Cardiac septum (tissue), 1 donor: ENCODE measurements around the gene ATP2B2. TPM values are rescaled to one million over a fixed set of nuclear protein-coding genes. Genes with fewer than 3 reads are reported as not detected.

ENCODE experiments used
- DNase-seq: peaks from one replicate; pipeline ENCODE4 v3.0.0-alpha.2; 2020; ENCODE audit warnings: low spot score
- intact Hi-C: fragments of 100-400 bp; cut with DNase I; formaldehyde crosslinking; loops from one replicate; pipeline ENCODE4 v1.14.0; 2022
- total RNA-seq: library from RNA; stranded (reverse); fragmentation: NEBNext Ultra II Directional; extraction: Animal tissue kit (Norgen Biotek cat#: 25700); gene quantifications from one replicate; pipeline ENCODE4 v1.2.1, GENCODE V29; 2021
- donor health status: DM: no; HTN: no; CAD: no.

Gene ATP2B2
- total RNA-seq, 1 donor from 2014 or later: 0.13 TPM

GRCh38 chr3:10358309-10358980, 146.9 kb downstream of the ATP2B2 start:
- intact Hi-C loops: no loop called here
- no peak for DNase-seq

- no peak for DNase-seq
Measured at GRCh38 chr3:10357592-10358308, 147.6 kb downstream of the ATP2B2 start.

DNA sequence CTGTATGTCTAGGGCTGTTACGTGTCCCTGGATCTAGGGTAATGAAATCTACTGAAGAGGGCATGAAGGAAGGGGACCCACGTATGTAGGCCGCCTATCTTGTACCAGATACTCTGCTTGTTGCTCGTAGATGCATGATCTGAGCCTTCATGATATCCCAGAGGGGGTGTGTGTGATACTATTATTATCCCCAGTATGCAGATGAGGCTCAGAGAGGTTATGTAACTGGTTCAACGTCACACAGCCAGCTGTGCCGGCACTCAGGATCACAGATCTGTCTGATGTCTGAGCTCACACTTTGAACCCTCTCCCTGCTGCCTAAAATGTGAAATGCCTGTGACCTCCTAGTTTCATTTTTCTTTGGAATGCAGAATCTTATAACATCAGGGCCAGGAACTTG, 148.3 kb downstream of the ATP2B2 start:
- intact Hi-C loops: no loop called here
- no peak for DNase-seq

More at GRCh38 chr3:10357592-10358308, 147.6 kb downstream of the ATP2B2 start:
- intact Hi-C loops: no loop called here

DNA sequence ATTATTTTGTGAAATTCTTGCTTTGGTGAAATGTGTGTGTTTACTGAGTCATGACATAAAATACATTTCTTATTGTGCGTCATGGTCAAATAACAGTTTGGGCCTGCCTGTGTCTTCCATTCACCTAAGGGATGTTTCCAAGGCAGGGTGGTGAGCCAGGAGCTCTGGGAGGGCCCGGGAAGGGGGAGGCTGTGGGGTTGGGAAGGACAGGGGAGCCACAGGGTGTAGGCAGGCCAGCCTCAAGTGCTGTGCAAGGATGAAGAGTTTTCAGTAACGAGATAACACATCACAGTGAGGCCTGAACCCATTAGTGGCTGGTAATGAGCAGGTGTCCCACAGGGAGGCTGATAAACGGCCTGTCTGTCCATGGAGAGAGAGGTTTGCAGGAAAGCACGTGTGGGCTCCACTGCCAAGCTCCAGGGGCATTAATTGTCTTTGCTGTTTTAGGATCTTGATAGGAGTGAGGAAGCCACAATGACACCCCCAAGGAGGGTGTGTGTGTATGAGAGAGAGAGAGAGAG, 148.9 kb downstream of the ATP2B2 start:
- intact Hi-C loops: no loop called here
- no peak for DNase-seq

GRCh38 chr3:10354361-10355015, 150.9 kb downstream of the ATP2B2 start:
- intact Hi-C loops: no loop called here
- no peak for DNase-seq

GRCh38 chr3:10353661-10354360, 151.6 kb downstream of the ATP2B2 start:
- intact Hi-C loops: no loop called here
- DNase-seq: no peak

GRCh38 chr3:10353160-10353559, 152.2 kb downstream of the ATP2B2 start:
- no peak for DNase-seq
- intact Hi-C loops: no loop called here

GRCh38 chr3:10352146-10352911, 153.1 kb downstream of the ATP2B2 start:
- intact Hi-C loops: no loop called here
- no peak for DNase-seq

GRCh38 chr3:10351013-10351735, 154.2 kb downstream of the ATP2B2 start:
- DNase-seq: no peak
- intact Hi-C loops: no loop called here

DNA sequence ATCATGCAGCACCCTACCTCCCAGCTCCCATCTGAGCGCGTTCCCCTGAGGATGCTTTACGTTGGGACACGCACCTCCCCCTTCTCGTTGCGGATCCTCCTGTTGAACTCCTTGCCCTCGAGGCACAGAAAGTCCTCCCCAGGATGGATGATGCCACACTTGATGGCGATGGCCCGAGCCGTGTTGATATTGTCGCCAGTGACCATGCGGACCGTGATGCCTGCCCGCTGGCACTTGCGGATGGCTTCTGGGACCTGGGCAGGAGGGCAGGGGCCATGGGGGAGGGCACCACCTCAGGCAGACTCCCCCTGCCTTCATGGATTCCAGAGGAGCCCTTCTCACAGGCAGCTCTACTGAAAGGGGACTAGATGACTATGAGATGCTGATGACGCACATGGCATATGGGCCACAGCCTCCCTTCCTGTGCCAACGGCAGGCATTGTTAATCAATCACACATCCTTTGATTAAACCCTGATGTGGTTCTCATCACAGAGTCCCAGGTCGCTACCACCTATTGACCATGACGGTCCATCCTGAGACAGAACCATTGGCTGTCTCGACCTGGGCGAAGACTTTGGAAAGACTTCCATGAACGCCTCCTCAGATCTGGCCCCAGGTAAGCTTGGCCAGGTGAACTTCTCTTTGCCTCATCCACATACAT, 154.9 kb downstream of the ATP2B2 start:
- intact Hi-C loops: no loop called here
- DNase-seq: no peak

- no peak for DNase-seq
- intact Hi-C loops: no loop called here
Measured at GRCh38 chr3:10349801-10350200, 155.6 kb downstream of the ATP2B2 start.

GRCh38 chr3:10348404-10348721, 157.0 kb downstream of the ATP2B2 start:
- intact Hi-C loops: no loop called here
- no peak for DNase-seq

DNA sequence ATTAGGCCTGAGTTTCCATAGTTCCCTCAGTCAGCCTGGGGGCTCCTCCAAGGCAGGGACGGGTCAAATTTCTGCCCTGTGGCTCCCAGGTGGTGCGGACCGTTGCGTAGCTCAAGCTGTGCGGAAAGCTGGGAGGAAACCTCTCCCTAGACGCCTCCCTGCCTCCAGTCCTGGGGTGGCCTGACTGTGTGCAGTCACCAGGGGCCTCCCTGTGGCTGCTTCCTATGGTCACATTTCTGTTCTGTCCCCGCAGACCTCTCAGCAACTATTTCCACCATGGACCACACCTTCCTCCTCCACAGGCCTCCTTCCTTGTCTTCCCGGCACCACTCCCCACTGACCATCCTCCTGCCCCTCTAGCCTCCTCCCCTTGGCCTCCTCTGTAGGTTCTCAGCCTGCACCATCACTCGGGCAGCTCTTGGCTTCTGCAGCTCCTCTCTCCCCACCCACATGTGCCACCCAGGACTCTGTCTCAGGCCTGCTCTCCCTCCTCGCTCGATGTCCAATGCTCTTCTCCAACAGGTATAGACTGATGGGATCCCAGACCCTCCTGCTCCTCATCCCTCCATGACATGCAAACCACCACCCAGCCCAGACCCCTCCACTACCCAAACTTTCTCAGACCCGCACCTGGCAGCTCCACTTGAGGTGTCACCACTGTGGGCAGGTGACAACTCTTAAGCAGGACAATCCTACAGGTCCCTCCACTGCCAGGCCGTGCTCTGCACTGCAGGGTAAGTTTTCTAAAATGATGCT, 157.6 kb downstream of the ATP2B2 start:
- intact Hi-C loops: no loop called here
- DNase-seq: no peak

GRCh38 chr3:10345911-10346310, 159.5 kb downstream of the ATP2B2 start:
- DNase-seq: no peak
- intact Hi-C loops: no loop called here

DNA sequence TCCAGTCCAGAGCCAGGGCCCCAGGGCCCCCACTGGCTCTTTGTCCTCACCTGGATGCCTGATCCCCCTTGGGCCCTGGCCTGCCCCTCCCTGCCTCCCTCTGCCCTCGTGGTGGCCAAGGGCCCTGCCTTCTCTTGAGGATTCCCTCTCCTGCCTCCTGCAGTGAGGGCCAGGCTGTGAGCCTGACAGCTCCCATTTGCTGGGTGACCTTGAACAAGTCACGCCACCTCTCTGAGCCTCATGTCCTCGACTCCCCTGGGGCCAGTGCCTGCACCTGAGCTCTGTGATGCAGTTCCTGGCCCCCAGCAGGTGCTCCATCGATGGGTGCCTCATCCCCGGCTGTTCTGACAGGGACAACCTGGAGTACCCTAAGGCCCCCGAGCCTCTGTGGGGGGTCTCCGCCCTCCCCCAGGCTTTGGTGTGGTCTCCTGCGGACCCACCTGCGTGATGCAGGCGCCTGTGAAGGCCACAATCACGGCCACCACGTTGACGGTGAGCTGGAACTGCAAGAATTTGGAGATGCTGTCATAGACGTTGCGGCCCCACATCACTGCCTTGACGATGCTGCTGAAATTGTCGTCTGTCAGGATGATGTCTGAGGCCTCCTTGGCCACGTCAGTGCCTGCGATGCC, 160.3 kb downstream of the ATP2B2 start:
- DNase-seq: no peak
- intact Hi-C loops: loop anchor here (1.0 kb wide), 1 partner anchor 394 kb away; no protein-coding TSS in a partner anchor

DNA sequence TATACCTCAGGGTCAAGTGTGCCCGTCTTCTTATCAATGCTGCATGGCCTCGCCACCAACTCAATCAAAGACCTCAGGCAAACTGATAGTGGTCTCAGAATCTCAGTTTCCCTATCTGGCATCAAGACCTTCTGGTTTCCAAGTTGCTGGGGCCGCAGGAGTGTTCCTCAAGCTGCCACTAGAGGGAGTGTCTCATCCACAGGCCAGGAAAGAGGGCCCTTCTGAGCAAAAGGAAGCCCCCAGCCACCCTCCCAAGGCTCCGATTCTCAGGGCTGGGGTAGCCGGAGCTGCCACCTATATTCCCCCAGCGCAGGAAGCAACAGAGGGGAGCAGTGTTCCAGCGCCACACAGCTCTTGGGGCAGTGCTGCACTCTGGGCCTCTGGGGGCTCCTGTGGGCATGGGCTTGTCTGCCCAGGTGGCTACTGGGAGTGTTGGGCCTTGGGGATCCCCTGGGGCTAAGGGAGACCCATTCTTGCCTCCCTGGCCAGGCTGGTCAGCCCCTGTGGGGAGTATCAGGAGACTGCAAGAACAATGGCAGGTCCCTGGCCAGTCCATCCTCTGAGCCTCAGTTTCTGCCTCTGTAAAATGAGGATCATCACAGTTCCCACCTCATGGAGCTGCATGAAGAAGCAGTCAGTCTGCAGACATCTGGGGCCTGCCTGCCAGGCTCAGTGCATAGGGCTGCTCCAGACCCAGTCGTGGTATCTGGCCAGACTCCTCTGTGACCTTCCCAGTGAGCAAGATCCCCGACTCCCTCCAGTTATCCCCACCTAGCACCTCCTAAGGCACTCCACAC, 161.0 kb downstream of the ATP2B2 start:
- no peak for DNase-seq
- intact Hi-C loops: loop anchor here (1.0 kb wide), 1 partner anchor 395 kb away; no protein-coding TSS in a partner anchor
